HepG2 (cell line): ENCODE data around the gene MEIS1.

ENCODE experiments used
- GATAD2A ChIP-seq: IDR thresholded peaks from 2 replicates; pipeline ENCODE4 v1.6.1; 2016
- SIN3B ChIP-seq: fragments of 150-350 bp; IDR thresholded peaks from 2 replicates; pipeline ENCODE4 v1.6.1; 2014; ENCODE audit warnings: low read length
- YY1 ChIP-seq: IDR thresholded peaks from 2 replicates; pipeline ENCODE4 v1.6.1; 2011; ENCODE audit warnings: low read length, low read depth, moderate library complexity, mild to moderate bottlenecking; ENCODE audit not compliant: insufficient read depth, insufficient replicate concordance
- ZZZ3 ChIP-seq: sonication (generic); formaldehyde crosslinking; IDR thresholded peaks from 2 replicates; pipeline ENCODE4 v1.4.0; 2020; ENCODE audit warnings: missing genetic modification reagents, mild to moderate bottlenecking, borderline replicate concordance

GRCh38 chr2:66522611-66523376 lies 87.9 kb downstream of the MEIS1 start:
- TF ChIP-seq SIN3B, result no peak
- TF ChIP-seq ZZZ3 (CRISPR knock-in tag), result no peak
- no peak for TF ChIP-seq YY1
- TF ChIP-seq GATAD2A (CRISPR knock-in tag), result peak; percentile 86
